ENCODE results near the gene CERS3. TPM values are rescaled to one million over a fixed set of nuclear protein-coding genes. Genes with fewer than 3 reads are reported as not detected.

Gene CERS3
- total RNA-seq, 4 donors from 2014 or later, result not detected

DNA sequence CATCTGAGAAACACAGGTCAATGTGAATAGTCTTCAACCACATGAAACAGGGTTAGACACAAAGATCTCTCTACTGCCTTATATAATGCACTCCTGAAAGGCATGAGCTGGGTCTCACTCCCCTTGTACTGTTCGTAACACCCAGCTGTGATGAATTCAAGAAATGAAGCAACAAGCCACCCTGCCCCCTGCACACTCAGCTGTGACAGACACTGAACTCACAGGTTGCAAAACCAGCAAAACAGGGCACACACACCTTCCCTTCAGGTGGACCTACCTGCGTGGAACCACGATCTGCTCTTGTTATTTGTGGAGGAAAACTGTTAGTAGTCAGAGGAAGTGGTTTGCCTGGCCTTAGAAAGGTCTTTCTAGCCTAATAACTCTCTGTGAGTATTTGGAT lies 64.5 kb downstream of the CERS3 start:
- TF ChIP-seq EP300 (IDR thresholded peaks at IDR 0.05; ENCODE audit: low read depth), result no peak
- TF ChIP-seq, protein P1, sequence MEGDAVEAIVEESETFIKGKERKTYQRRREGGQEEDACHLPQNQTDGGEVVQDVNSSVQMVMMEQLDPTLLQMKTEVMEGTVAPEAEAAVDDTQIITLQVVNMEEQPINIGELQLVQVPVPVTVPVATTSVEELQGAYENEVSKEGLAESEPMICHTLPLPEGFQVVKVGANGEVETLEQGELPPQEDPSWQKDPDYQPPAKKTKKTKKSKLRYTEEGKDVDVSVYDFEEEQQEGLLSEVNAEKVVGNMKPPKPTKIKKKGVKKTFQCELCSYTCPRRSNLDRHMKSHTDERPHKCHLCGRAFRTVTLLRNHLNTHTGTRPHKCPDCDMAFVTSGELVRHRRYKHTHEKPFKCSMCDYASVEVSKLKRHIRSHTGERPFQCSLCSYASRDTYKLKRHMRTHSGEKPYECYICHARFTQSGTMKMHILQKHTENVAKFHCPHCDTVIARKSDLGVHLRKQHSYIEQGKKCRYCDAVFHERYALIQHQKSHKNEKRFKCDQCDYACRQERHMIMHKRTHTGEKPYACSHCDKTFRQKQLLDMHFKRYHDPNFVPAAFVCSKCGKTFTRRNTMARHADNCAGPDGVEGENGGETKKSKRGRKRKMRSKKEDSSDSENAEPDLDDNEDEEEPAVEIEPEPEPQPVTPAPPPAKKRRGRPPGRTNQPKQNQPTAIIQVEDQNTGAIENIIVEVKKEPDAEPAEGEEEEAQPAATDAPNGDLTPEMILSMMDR (IDR thresholded peaks at IDR 0.05), result no peak
- TF ChIP-seq POLR2A (IDR thresholded peaks at IDR 0.05), result no peak
- no peak for TF ChIP-seq POLR2AphosphoS5 (IDR thresholded peaks at IDR 0.05)
- DNase-seq, result no peak
- in situ Hi-C loops (cut with MboI; ENCODE audit: low pct_ligation_motif_present in 1 of 4, low pct_unique_long_range_greater_than_20kb in 1 of 4, low sequenced_read_pairs in 3 of 4), result no loop called here
- Histone ChIP-seq H3K4me1 (peaks cover 0 to 5% (median 2%) of the 10 kb centered on the region in 4 donors), H3K27me3 (no peaks in the 10 kb centered on the region), H3K36me3 (no peaks in the 10 kb centered on the region), H3K27ac (no peak overlapping the region), H3K4me3 (no peak overlapping the region), H3K9me3 (no peaks in the 10 kb centered on the region)
- WGBS, 2 donors (ENCODE audit: low coverage in 1 of 2), result 78% methylated on average over 3 of the region's 3 CpGs; no CpG with 5 or more reads in 1 of the 2 donors
- intact Hi-C loops (cut with DNase I; ENCODE audit: low total_unique reads), result no loop called here

DNA sequence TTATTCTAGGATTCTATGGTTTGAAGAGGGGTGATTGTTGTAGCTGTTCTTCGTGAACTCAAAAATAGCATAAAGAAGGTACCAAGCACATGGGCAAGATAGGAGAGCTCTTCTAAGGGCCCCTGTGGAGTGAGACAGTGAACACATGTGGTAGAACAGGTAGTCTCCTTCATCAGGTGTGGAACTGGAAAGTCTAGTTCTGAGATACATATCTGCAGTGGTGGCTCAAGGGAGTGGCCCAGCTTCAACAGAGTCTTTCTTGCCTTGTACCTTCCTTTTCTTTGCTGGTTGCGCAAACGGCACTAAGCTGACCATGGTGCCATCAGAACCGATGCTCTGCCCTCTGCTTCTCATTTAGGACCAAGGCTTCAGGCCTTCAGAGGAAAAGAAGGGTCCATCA lies 65.2 kb downstream of the CERS3 start:
- in situ Hi-C loops (cut with MboI; ENCODE audit: low pct_ligation_motif_present in 1 of 4, low pct_unique_long_range_greater_than_20kb in 1 of 4, low sequenced_read_pairs in 3 of 4) (no loop called here), intact Hi-C loops (cut with DNase I; ENCODE audit: low total_unique reads) (no loop called here)
- Histone ChIP-seq H3K9me3 (no peaks in the 10 kb centered on the region), H3K27me3 (no peaks in the 10 kb centered on the region), H3K27ac (no peak overlapping the region), H3K4me1 (peaks cover 0 to 5% (median 2%) of the 10 kb centered on the region in 4 donors), H3K4me3 (no peak overlapping the region), H3K36me3 (no peaks in the 10 kb centered on the region)
- WGBS, 2 donors (ENCODE audit: low coverage in 1 of 2), result 93 to 100% methylated on average over 4 of the region's 4 CpGs
- no peak for DNase-seq
- TF ChIP-seq, protein P1 (IDR thresholded peaks at IDR 0.05), result no peak
- no peak for TF ChIP-seq POLR2AphosphoS5 (IDR thresholded peaks at IDR 0.05)
- no peak for TF ChIP-seq EP300 (IDR thresholded peaks at IDR 0.05; ENCODE audit: low read depth)
- no peak for TF ChIP-seq POLR2A (IDR thresholded peaks at IDR 0.05)

DNA sequence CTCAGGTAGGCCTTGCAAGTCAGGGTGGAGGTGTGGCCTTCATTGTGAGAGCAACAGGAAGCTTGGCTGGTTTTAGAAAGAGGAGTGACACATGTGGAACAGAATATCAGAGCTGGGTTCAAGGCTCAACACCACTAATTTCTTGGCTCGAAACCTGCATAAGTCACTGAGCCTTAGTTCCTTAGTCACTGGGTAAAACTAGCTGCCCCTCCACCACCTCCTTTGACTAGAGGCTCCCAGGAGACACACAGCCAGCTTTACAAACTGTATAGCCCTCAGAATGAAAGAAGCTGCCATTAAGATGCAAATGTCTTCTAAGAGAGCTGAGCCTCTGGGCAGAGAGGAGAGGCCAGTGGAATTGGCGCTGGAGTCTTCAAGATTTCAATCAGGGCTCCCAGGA lies 67.7 kb downstream of the CERS3 start:
- Histone ChIP-seq H3K4me3 (no peak overlapping the region), H3K36me3 (no peaks in the 10 kb centered on the region), H3K27ac (no peak overlapping the region), H3K27me3 (no peaks in the 10 kb centered on the region), H3K4me1 (no peaks in the 10 kb centered on the region), H3K9me3 (peaks cover 0 to 7% of the 10 kb centered on the region in 2 donors)
- in situ Hi-C loops (cut with MboI; ENCODE audit: low pct_ligation_motif_present in 1 of 4, low pct_unique_long_range_greater_than_20kb in 1 of 4, low sequenced_read_pairs in 3 of 4) (no loop called here), intact Hi-C loops (cut with DNase I; ENCODE audit: low total_unique reads) (no loop called here)
- TF ChIP-seq, protein P1 (IDR thresholded peaks at IDR 0.05), result no peak
- TF ChIP-seq POLR2A (IDR thresholded peaks at IDR 0.05), result no peak
- no peak for TF ChIP-seq POLR2AphosphoS5 (IDR thresholded peaks at IDR 0.05)
- no peak for TF ChIP-seq EP300 (IDR thresholded peaks at IDR 0.05; ENCODE audit: low read depth)
- no peak for DNase-seq
- WGBS, 2 donors (ENCODE audit: low coverage in 1 of 2), result 33 to 83% methylated on average over 1 to 2 of the region's 2 CpGs

DNA sequence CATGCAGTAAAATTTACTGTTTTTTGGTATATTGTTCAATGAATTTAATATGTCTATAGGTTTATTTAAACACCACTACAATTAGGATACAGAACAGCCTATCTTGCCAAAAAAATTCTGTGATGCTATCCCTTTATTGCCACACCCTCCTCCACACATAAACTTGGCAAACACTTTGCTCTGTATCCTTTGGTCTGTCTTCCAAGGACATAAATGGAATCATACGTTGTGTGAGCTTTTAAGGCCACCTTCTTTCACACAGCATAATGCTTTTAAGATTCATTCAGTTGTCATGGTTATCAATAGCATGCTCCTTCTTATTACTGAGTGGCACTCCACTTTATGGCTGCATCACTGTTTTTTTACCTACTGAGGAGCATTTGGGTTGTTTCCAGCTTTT lies 71.5 kb downstream of the CERS3 start:
- no peaks in the 10 kb centered on the region for H3K4me1 ChIP-seq
- intact Hi-C loops (cut with DNase I; ENCODE audit: low total_unique reads), result no loop called here
- DNase-seq, result no peak
- H3K36me3 ChIP-seq, result no peaks in the 10 kb centered on the region
- in situ Hi-C loops (cut with MboI; ENCODE audit: low pct_ligation_motif_present in 1 of 4, low pct_unique_long_range_greater_than_20kb in 1 of 4, low sequenced_read_pairs in 3 of 4), result no loop called here
- WGBS, 2 donors (ENCODE audit: low coverage in 1 of 2), result 38 to 55% methylated on average over 1 of the region's 1 CpG
- H3K27me3 ChIP-seq, result no peaks in the 10 kb centered on the region
- peaks cover 0 to 7% of the 10 kb centered on the region in 2 donors for H3K9me3 ChIP-seq
- TF ChIP-seq POLR2AphosphoS5 (IDR thresholded peaks at IDR 0.05) (no peak), EP300 (IDR thresholded peaks at IDR 0.05; ENCODE audit: low read depth) (no peak), POLR2A (IDR thresholded peaks at IDR 0.05) (no peak)
- TF ChIP-seq, protein P1 (IDR thresholded peaks at IDR 0.05), result no peak
- no peak overlapping the region for H3K27ac ChIP-seq
- no peak overlapping the region for H3K4me3 ChIP-seq
